ENCODE measurements around the gene RASEF. TPM values are rescaled to one million over a fixed set of nuclear protein-coding genes. Genes with fewer than 3 reads are reported as not detected.
"Not testable (repeated sequence)": the region's sequence is repeated elsewhere in the genome, so short reads cannot be mapped to it uniquely, and the experiment has no call there.

The RASEF gene
- total and polyA plus RNA-seq, 12 donors: under 0.01 to 0.24 (median 0.08) TPM; not detected in 4

GRCh38 chr9:82934949-82935348, 128.0 kb downstream of the RASEF start:
- no peak overlapping the region for H3K4me3 ChIP-seq
- ATAC-seq: no peak

GRCh38 chr9:82934025-82934424, 128.9 kb downstream of the RASEF start:
- DNase-seq; H3K36me3 ChIP-seq; H3K27ac ChIP-seq; ATAC-seq; H3K4me3 ChIP-seq; H3K4me1 ChIP-seq; intact Hi-C loops (cut with DNase I); H3K27me3 ChIP-seq; H3K9me3 ChIP-seq: not testable (repeated sequence)
- WGBS, 2 donors: 53 to 71% methylated on average over 1 of the region's 1 CpG

More at GRCh38 chr9:82934949-82935348, 128.0 kb downstream of the RASEF start:
- Histone ChIP-seq H3K27ac (no peak overlapping the region), H3K9me3 (no peaks in the 10 kb centered on the region), H3K27me3 (peaks cover 0 to 8% (median 0%) of the 10 kb centered on the region in 7 donors), H3K4me1 (no peaks in the 10 kb centered on the region), H3K36me3 (no peaks in the 10 kb centered on the region)
- intact Hi-C loops (cut with DNase I): no loop called here
- no peak for TF ChIP-seq CTCF (IDR thresholded peaks at IDR 0.05)
- DNase-seq: no peak
- 56 to 73% methylated on average over 2 of the region's 2 CpGs for WGBS, 2 donors

GRCh38 chr9:82930116-82930515, 132.8 kb downstream of the RASEF start:
- TF ChIP-seq CTCF (IDR thresholded peaks at IDR 0.05): no peak
- Histone ChIP-seq H3K27me3 (peaks cover 0 to 8% (median 0%) of the 10 kb centered on the region in 7 donors), H3K4me3 (no peak overlapping the region), H3K36me3 (no peaks in the 10 kb centered on the region), H3K4me1 (no peaks in the 10 kb centered on the region), H3K27ac (no peak overlapping the region), H3K9me3 (no peaks in the 10 kb centered on the region)
- DNase-seq (no peak), ATAC-seq (no peak)
- intact Hi-C loops (cut with DNase I): no loop called here

Measured in heart right ventricle (tissue), 16 donors.